WTC11 (cell line): Measurements from ENCODE around the gene GFOD2. TPM values are rescaled to one million over a fixed set of nuclear protein-coding genes. Genes with fewer than 3 reads are reported as not detected.

Source experiments
- ATAC-seq: fragments of 200-7000 bp; cut with Tn5 transposase; 2 replicates; pipeline ENCODE4 v1.10.0; 2021; ENCODE audit warnings: mild to moderate bottlenecking, moderate library complexity
- CTCF ChIA-PET: fragments of 300-600 bp; sonication (Branson Sonifier 250); formaldehyde crosslinking; loops from one replicate; lab custom pipeline; 2021; ENCODE audit warnings: antibody characterized with exemption; lab: Charles Lee
- POLR2A ChIA-PET: fragments of 350-600 bp; sonication (Branson Sonifier 250); formaldehyde crosslinking; loops from one replicate; lab custom pipeline; 2021; ENCODE audit warnings: antibody characterized with exemption; lab: Charles Lee
- DNase-seq: peaks from one replicate; pipeline ENCODE4 v3.0.0; 2021; ENCODE audit warnings: low spot score
- H3K27ac Mint-ChIP-seq: 2 replicates; pipeline ENCODE4 v1.8.0; 2021; ENCODE audit warnings: mixed read lengths
- H3K27me3 Mint-ChIP-seq: 2 replicates; pipeline ENCODE4 v1.8.0; 2021; ENCODE audit warnings: low read depth, mild to moderate bottlenecking, moderate library complexity, mixed read lengths
- H3K36me3 Mint-ChIP-seq: 2 replicates; pipeline ENCODE4 v1.8.0; 2021; ENCODE audit warnings: mixed read lengths
- H3K4me1 Mint-ChIP-seq: 2 replicates; pipeline ENCODE4 v1.8.0; 2022; ENCODE audit warnings: mixed read lengths
- H3K4me3 Mint-ChIP-seq: 2 replicates; pipeline ENCODE4 v1.8.0; 2021; ENCODE audit warnings: mild to moderate bottlenecking, moderate library complexity, mixed read lengths
- H3K9me3 Mint-ChIP-seq: 2 replicates; pipeline ENCODE4 v1.8.0; 2021; ENCODE audit warnings: mixed read lengths
- CDX4 ChIP-seq: fragments of 250-450 bp; sonication (Bioruptor Pico); IDR thresholded peaks from 2 replicates; pipeline ENCODE4 v1.9.0; 2021; ENCODE audit warnings: moderate library complexity, mild to moderate bottlenecking, inconsistent platforms, borderline replicate concordance
- ESRRA ChIP-seq: sonication (generic); formaldehyde crosslinking; IDR thresholded peaks from 2 replicates; pipeline ENCODE4 v1.8.1; 2022; ENCODE audit warnings: mild to moderate bottlenecking, missing genetic modification reagents, borderline replicate concordance
- FOXK1 ChIP-seq: sonication (generic); formaldehyde crosslinking; IDR thresholded peaks from 2 replicates; pipeline ENCODE4 v1.8.0; 2022; ENCODE audit warnings: mild to moderate bottlenecking, moderate library complexity, missing genetic modification reagents
- FOXP4 ChIP-seq: sonication (generic); formaldehyde crosslinking; IDR thresholded peaks from 2 replicates; pipeline ENCODE4 v1.8.0; 2022; ENCODE audit warnings: mild to moderate bottlenecking, missing genetic modification reagents
- MAX ChIP-seq: sonication (generic); formaldehyde crosslinking; IDR thresholded peaks from 2 replicates; pipeline ENCODE4 v1.8.0; 2022; ENCODE audit warnings: mild to moderate bottlenecking, missing genetic modification reagents
- NFE2L1 ChIP-seq: sonication (generic); formaldehyde crosslinking; IDR thresholded peaks from 2 replicates; pipeline ENCODE4 v1.8.1; 2023; ENCODE audit warnings: missing genetic modification reagents
- ZBTB21 ChIP-seq: sonication (generic); formaldehyde crosslinking; IDR thresholded peaks from 2 replicates; pipeline ENCODE4 v1.8.1; 2023; ENCODE audit warnings: mild to moderate bottlenecking, missing genetic modification reagents, borderline replicate concordance
- ZNF263 ChIP-seq: sonication (generic); formaldehyde crosslinking; IDR thresholded peaks from 2 replicates; pipeline ENCODE4 v1.8.1; 2022; ENCODE audit warnings: low read depth, mild to moderate bottlenecking, moderate library complexity, missing genetic modification reagents
- ZNF396 ChIP-seq: fragments of 250-450 bp; sonication (Bioruptor Pico); IDR thresholded peaks from 2 replicates; pipeline ENCODE4 v1.8.0; 2021; ENCODE audit warnings: mild to moderate bottlenecking, moderate library complexity, borderline replicate concordance
- total RNA-seq: library from RNA; stranded (reverse); gene quantifications from 3 replicates; pipeline ENCODE4 v1.2.3, GENCODE V29; 2021
- TF ChIP-seq, protein P1 (sequence below): fragments of 250-450 bp; sonication (Bioruptor Pico); IDR thresholded peaks from 2 replicates; pipeline ENCODE4 v2.1.2; 2022; ENCODE audit warnings: mild to moderate bottlenecking, moderate library complexity
- TF ChIP-seq, protein P2 (sequence below): sonication (generic); formaldehyde crosslinking; IDR thresholded peaks from 2 replicates; pipeline ENCODE4 v1.8.1; 2023; ENCODE audit warnings: mild to moderate bottlenecking, moderate library complexity, missing genetic modification reagents
- TF ChIP-seq, protein P3 (sequence below): sonication (generic); formaldehyde crosslinking; IDR thresholded peaks from 2 replicates; pipeline ENCODE4 v1.8.0; 2022; ENCODE audit warnings: mild to moderate bottlenecking, missing genetic modification reagents
- TF ChIP-seq, protein P4 (sequence below): sonication (generic); formaldehyde crosslinking; IDR thresholded peaks from 2 replicates; pipeline ENCODE4 v1.8.1; 2023; ENCODE audit warnings: mild to moderate bottlenecking, missing genetic modification reagents

GFOD2 gene
- total RNA-seq, 1 experiment from 2014 or later = 29.5 TPM

- TF ChIP-seq ZBTB21 (CRISPR knock-in tag) (no peak), FOXK1 (CRISPR knock-in tag) (no peak), ESRRA (CRISPR knock-in tag) (no peak), ZNF396 (CRISPR knock-in tag) (no peak), MAX (CRISPR knock-in tag) (peak; percentile 72; the same call in 1 of the 2 replicates), ZNF263 (CRISPR knock-in tag) (0 out of 2 replicates have a peak, but pooled peaks have one; percentile 10), CDX4 (no peak), FOXP4 (CRISPR knock-in tag) (no peak), NFE2L1 (CRISPR knock-in tag) (no peak)
- TF ChIP-seq, protein P1, sequence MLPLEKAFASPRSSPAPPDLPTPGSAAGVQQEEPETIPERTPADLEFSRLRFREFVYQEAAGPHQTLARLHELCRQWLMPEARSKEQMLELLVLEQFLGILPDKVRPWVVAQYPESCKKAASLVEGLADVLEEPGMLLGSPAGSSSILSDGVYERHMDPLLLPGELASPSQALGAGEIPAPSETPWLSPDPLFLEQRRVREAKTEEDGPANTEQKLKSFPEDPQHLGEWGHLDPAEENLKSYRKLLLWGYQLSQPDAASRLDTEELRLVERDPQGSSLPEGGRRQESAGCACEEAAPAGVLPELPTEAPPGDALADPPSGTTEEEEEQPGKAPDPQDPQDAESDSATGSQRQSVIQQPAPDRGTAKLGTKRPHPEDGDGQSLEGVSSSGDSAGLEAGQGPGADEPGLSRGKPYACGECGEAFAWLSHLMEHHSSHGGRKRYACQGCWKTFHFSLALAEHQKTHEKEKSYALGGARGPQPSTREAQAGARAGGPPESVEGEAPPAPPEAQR (CRISPR knock-in tag) = no peak
- TF ChIP-seq, protein P2, sequence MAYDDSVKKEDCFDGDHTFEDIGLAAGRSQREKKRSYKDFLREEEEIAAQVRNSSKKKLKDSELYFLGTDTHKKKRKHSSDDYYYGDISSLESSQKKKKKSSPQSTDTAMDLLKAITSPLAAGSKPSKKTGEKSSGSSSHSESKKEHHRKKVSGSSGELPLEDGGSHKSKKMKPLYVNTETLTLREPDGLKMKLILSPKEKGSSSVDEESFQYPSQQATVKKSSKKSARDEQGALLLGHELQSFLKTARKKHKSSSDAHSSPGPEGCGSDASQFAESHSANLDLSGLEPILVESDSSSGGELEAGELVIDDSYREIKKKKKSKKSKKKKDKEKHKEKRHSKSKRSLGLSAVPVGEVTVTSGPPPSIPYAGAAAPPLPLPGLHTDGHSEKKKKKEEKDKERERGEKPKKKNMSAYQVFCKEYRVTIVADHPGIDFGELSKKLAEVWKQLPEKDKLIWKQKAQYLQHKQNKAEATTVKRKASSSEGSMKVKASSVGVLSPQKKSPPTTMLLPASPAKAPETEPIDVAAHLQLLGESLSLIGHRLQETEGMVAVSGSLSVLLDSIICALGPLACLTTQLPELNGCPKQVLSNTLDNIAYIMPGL (CRISPR knock-in tag) = 0 out of 2 replicates have a peak, but pooled peaks have one; percentile 33
- TF ChIP-seq, protein P3, sequence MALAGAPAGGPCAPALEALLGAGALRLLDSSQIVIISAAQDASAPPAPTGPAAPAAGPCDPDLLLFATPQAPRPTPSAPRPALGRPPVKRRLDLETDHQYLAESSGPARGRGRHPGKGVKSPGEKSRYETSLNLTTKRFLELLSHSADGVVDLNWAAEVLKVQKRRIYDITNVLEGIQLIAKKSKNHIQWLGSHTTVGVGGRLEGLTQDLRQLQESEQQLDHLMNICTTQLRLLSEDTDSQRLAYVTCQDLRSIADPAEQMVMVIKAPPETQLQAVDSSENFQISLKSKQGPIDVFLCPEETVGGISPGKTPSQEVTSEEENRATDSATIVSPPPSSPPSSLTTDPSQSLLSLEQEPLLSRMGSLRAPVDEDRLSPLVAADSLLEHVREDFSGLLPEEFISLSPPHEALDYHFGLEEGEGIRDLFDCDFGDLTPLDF (CRISPR knock-in tag) = 0 out of 2 replicates have a peak, but pooled peaks have one; percentile 28
- TF ChIP-seq, protein P4, sequence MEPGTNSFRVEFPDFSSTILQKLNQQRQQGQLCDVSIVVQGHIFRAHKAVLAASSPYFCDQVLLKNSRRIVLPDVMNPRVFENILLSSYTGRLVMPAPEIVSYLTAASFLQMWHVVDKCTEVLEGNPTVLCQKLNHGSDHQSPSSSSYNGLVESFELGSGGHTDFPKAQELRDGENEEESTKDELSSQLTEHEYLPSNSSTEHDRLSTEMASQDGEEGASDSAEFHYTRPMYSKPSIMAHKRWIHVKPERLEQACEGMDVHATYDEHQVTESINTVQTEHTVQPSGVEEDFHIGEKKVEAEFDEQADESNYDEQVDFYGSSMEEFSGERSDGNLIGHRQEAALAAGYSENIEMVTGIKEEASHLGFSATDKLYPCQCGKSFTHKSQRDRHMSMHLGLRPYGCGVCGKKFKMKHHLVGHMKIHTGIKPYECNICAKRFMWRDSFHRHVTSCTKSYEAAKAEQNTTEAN (CRISPR knock-in tag) = no peak
- peak; percentile 67 for DNase-seq
- Mint-ChIP-seq H3K27ac (no peak overlapping the region), H3K36me3 (no peaks in the 10 kb centered on the region), H3K9me3 (no peaks in the 10 kb centered on the region), H3K4me3 (peak overlapping the region; percentile 69), H3K27me3 (peaks cover 6% of the 10 kb centered on the region), H3K4me1 (peaks cover 18% of the 10 kb centered on the region)
- CTCF ChIA-PET = interaction anchor here (0.6 to 10.3 kb wide), 19 partner anchors 13 to 1854 kb away, joined by 3 to 137 read pairs (median 5); partner anchors contain the start of genes ATP6V0D1, CARMIL2, CTCF and GFOD2
- peak; percentile 49 for ATAC-seq
- POLR2A ChIA-PET = interaction anchor here (0.9 kb wide), 1 partner anchor 16 kb away, joined by 3 read pairs; no protein-coding TSS in a partner anchor
These were observed 53.0 kb downstream of the GFOD2 start for GRCh38 chr16:67666032-67666551.

- TF ChIP-seq FOXK1 (CRISPR knock-in tag) = no peak
- TF ChIP-seq, protein P2 (CRISPR knock-in tag) = no peak
- TF ChIP-seq, all 79 proteins: peak for 0
- Mint-ChIP-seq H3K4me1 (peaks cover 18% of the 10 kb centered on the region), H3K27ac (no peak overlapping the region), H3K9me3 (no peaks in the 10 kb centered on the region), H3K36me3 (no peaks in the 10 kb centered on the region), H3K27me3 (peaks cover 6% of the 10 kb centered on the region), H3K4me3 (peak overlapping the region; percentile 69)
- ChIA-PET CTCF (interaction anchor here (1.0 to 10.3 kb wide), 11 partner anchors 18 to 375 kb away, joined by 3 to 137 read pairs (median 5); partner anchors contain the start of genes CARMIL2 and CTCF), POLR2A (no interaction called here)
- DNase-seq (no peak), ATAC-seq (no peak)
These were observed 53.5 kb downstream of the GFOD2 start for GRCh38 chr16:67665598-67665997.
